Neural progenitor cell (in vitro differentiated cells): ENCODE measurements around the gene ASTN1. TPM values are rescaled to one million over a fixed set of nuclear protein-coding genes. Genes with fewer than 3 reads are reported as not detected.

ENCODE experiments used
- DNase-seq: peaks from one replicate; pipeline ENCODE4 v3.0.0-alpha.2; 2016; ENCODE audit warnings: low spot score
- H2AFZ ChIP-seq: fragments of 200-600 bp; sonication (generic); replicated peaks from 2 replicates; pipeline ENCODE4 v1.6.1; 2016; ENCODE audit warnings: antibody characterized with exemption
- H3F3A ChIP-seq: fragments of 200-600 bp; sonication (generic); 2 replicates; pipeline ENCODE4 v1.6.1; 2016; ENCODE audit warnings: antibody characterized with exemption, low read depth
- H3K27ac ChIP-seq: fragments of 200-600 bp; sonication (generic); 2 replicates; pipeline ENCODE4 v1.5.1; 2016; ENCODE audit warnings: mild to moderate bottlenecking
- H3K27me3 ChIP-seq: fragments of 200-600 bp; sonication (generic); 2 replicates; pipeline ENCODE4 v1.6.1; 2016; ENCODE audit warnings: mild to moderate bottlenecking, moderate library complexity
- H3K36me3 ChIP-seq: fragments of 200-600 bp; sonication (generic); 2 replicates; pipeline ENCODE4 v1.5.1; 2016
- H3K4me1 ChIP-seq: fragments of 200-600 bp; sonication (generic); 2 replicates; pipeline ENCODE4 v1.6.1; 2016; ENCODE audit warnings: mixed run types
- H3K4me2 ChIP-seq: fragments of 200-600 bp; sonication (generic); 2 replicates; pipeline ENCODE4 v1.6.1; 2016
- H3K4me3 ChIP-seq: fragments of 200-600 bp; sonication (generic); 2 replicates; pipeline ENCODE4 v1.5.1; 2016
- H3K79me2 ChIP-seq: fragments of 200-600 bp; sonication (generic); 2 replicates; pipeline ENCODE4 v1.6.1; 2016; ENCODE audit warnings: low read depth
- H3K9ac ChIP-seq: fragments of 200-600 bp; sonication (generic); 2 replicates; pipeline ENCODE4 v1.6.1; 2016
- H3K9me3 ChIP-seq: fragments of 200-600 bp; sonication (generic); 2 replicates; pipeline ENCODE4 v1.5.1; 2016; ENCODE audit warnings: low read depth
- H4K20me1 ChIP-seq: fragments of 200-600 bp; sonication (generic); 2 replicates; pipeline ENCODE4 v1.6.1; 2016; ENCODE audit warnings: low read depth
- H3K27ac Mint-ChIP-seq: 3 replicates; pipeline ENCODE4 v1.8.0; 2021; ENCODE audit warnings: mixed read lengths
- H3K27me3 Mint-ChIP-seq: 2 replicates; pipeline ENCODE4 v1.8.0; 2022; ENCODE audit warnings: low read depth, mild to moderate bottlenecking, inconsistent platforms, moderate library complexity, mixed read lengths; ENCODE audit not compliant: insufficient read depth
- H3K36me3 Mint-ChIP-seq: 3 replicates; pipeline ENCODE4 v1.8.0; 2021; ENCODE audit warnings: mixed read lengths
- H3K4me1 Mint-ChIP-seq: 3 replicates; pipeline ENCODE4 v1.8.0; 2021; ENCODE audit warnings: mixed read lengths
- H3K4me3 Mint-ChIP-seq: 3 replicates; pipeline ENCODE4 v1.8.0; 2021; ENCODE audit warnings: mild to moderate bottlenecking, moderate library complexity, mixed read lengths
- H3K9me3 Mint-ChIP-seq: 3 replicates; pipeline ENCODE4 v1.8.0; 2020; ENCODE audit warnings: mixed read lengths
- CTCF ChIP-seq: fragments of 200-600 bp; sonication (generic); IDR thresholded peaks from 2 replicates; pipeline ENCODE4 v1.5.1; 2017; ENCODE audit warnings: antibody characterized with exemption, mild to moderate bottlenecking
- EZH2 ChIP-seq: fragments of 200-600 bp; sonication (generic); IDR thresholded peaks from 2 replicates; pipeline ENCODE4 v1.6.1; 2017; ENCODE audit warnings: antibody characterized with exemption, mild to moderate bottlenecking, moderate library complexity
- EZH2phosphoT487 ChIP-seq: fragments of 200-600 bp; sonication (generic); IDR thresholded peaks from 2 replicates; pipeline ENCODE4 v1.6.1; 2017; ENCODE audit warnings: antibody characterized with exemption
- total RNA-seq: library from RNA; depleted of rRNA; stranded (reverse); fragments of >200 nt; gene quantifications from 2 replicates; pipeline ENCODE4 v1.2.3, GENCODE V29; 2015; ENCODE audit warnings: low replicate concordance

ASTN1 gene
- total RNA-seq, 1 donor from 2014 or later, result 7.7 TPM

GRCh38 chr1:177165069-177165439 is 542 bp upstream of the ASTN1 start:
- DNase-seq, result no peak
- no peaks in the 10 kb centered on the region for H3K9me3 Mint-ChIP-seq
- no peaks in the 10 kb centered on the region for H3K9me3 ChIP-seq
- no peak overlapping the region for H3K9ac ChIP-seq
- no peaks in the 10 kb centered on the region for H3K36me3 ChIP-seq
- peak overlapping the region; percentile 69 for H3K4me3 ChIP-seq
- no peaks in the 10 kb centered on the region for H4K20me1 ChIP-seq
- peaks cover 10% of the 10 kb centered on the region for H3K27me3 Mint-ChIP-seq
- H3K4me1 ChIP-seq, result peaks cover 15% of the 10 kb centered on the region
- peaks cover 10% of the 10 kb centered on the region for H3F3A ChIP-seq
- H3K4me2 ChIP-seq, result peak overlapping the region; percentile 96
- H3K4me3 Mint-ChIP-seq, result peak overlapping the region; percentile 86
- H2AFZ ChIP-seq, result peak overlapping the region; percentile 98
- H3K27ac Mint-ChIP-seq, result no peak overlapping the region
- TF ChIP-seq EZH2phosphoT487 (no peak), CTCF (no peak), EZH2 (peak; percentile 56)
- peaks cover 19% of the 10 kb centered on the region for H3K4me1 Mint-ChIP-seq
- peaks cover 5% of the 10 kb centered on the region for H3K36me3 Mint-ChIP-seq
- no peak overlapping the region for H3K27ac ChIP-seq
- no peaks in the 10 kb centered on the region for H3K79me2 ChIP-seq
- H3K27me3 ChIP-seq, result peaks cover 100% of the 10 kb centered on the region

GRCh38 chr1:177163844-177164379 is 600 bp downstream of the ASTN1 start:
- Histone ChIP-seq H3K27me3 (peaks cover 92% of the 10 kb centered on the region), H3K4me3 (peak overlapping the region; percentile 69), H3K79me2 (no peaks in the 10 kb centered on the region), H2AFZ (peak overlapping the region; percentile 98), H3K4me1 (peaks cover 15% of the 10 kb centered on the region), H3K4me2 (peak overlapping the region; percentile 96), H3K9me3 (no peaks in the 10 kb centered on the region), H3K36me3 (no peaks in the 10 kb centered on the region), H4K20me1 (no peaks in the 10 kb centered on the region), H3K9ac (no peak overlapping the region), H3K27ac (no peak overlapping the region), H3F3A (peaks cover 8% of the 10 kb centered on the region)
- Mint-ChIP-seq H3K4me3 (peak overlapping the region; percentile 86), H3K4me1 (peaks cover 19% of the 10 kb centered on the region), H3K27me3 (peaks cover 10% of the 10 kb centered on the region), H3K9me3 (no peaks in the 10 kb centered on the region), H3K36me3 (peaks cover 5% of the 10 kb centered on the region), H3K27ac (peak overlapping the region; percentile 10)
- no peak for DNase-seq
- TF ChIP-seq EZH2phosphoT487 (no peak), CTCF (no peak), EZH2 (no peak)

DNA sequence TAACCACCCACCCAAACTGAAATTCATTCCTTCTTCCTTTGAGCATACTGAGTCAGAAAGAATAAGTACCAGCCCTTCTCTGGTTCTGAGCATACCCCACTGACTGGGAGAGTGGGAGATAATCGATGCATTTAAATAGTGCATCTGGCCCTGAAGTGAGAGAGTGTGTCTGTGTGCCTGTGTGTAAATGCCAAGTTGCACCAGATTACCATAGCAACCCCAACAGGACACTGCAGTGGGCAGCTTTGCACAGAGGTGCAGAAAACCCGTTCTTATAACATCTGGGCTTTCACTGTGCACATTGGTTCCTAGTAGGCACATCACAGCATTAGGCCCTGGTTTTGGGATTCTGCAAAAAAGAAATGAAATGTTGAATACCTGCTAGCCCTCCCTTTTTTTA is 2.3 kb downstream of the ASTN1 start:
- no peak overlapping the region for H3K27ac ChIP-seq
- no peak overlapping the region for H3K4me3 ChIP-seq
- H3K36me3 ChIP-seq, result no peaks in the 10 kb centered on the region
- no peaks in the 10 kb centered on the region for H3K79me2 ChIP-seq
- Mint-ChIP-seq H3K36me3 (peaks cover 5% of the 10 kb centered on the region), H3K9me3 (no peaks in the 10 kb centered on the region), H3K27me3 (peaks cover 10% of the 10 kb centered on the region), H3K4me3 (peak overlapping the region; percentile 1), H3K4me1 (peaks cover 19% of the 10 kb centered on the region), H3K27ac (no peak overlapping the region)
- H3K27me3 ChIP-seq, result peaks cover 75% of the 10 kb centered on the region
- H3K9me3 ChIP-seq, result no peaks in the 10 kb centered on the region
- peaks cover 15% of the 10 kb centered on the region for H3K4me1 ChIP-seq
- TF ChIP-seq CTCF (no peak), EZH2phosphoT487 (no peak), EZH2 (no peak)
- H3K4me2 ChIP-seq, result no peak overlapping the region
- no peak for DNase-seq
- H3F3A ChIP-seq, result peaks cover 8% of the 10 kb centered on the region
- no peak overlapping the region for H2AFZ ChIP-seq
- H4K20me1 ChIP-seq, result no peaks in the 10 kb centered on the region
- H3K9ac ChIP-seq, result no peak overlapping the region
